GM12874 (cell line): ENCODE results near the gene TRERF1.

Experiments
- TF ChIP-seq, protein P1 (sequence below): IDR thresholded peaks from 2 replicates; pipeline ENCODE4 v1.5.1; 2011; ENCODE audit warnings: low read depth, mild to moderate bottlenecking, control low read depth, low read length, moderate library complexity; ENCODE audit not compliant: insufficient read depth

The TRERF1 gene

GRCh38 chr6:42315991-42316970 lies 135.4 kb downstream of the TRERF1 start:
- TF ChIP-seq, protein P1, sequence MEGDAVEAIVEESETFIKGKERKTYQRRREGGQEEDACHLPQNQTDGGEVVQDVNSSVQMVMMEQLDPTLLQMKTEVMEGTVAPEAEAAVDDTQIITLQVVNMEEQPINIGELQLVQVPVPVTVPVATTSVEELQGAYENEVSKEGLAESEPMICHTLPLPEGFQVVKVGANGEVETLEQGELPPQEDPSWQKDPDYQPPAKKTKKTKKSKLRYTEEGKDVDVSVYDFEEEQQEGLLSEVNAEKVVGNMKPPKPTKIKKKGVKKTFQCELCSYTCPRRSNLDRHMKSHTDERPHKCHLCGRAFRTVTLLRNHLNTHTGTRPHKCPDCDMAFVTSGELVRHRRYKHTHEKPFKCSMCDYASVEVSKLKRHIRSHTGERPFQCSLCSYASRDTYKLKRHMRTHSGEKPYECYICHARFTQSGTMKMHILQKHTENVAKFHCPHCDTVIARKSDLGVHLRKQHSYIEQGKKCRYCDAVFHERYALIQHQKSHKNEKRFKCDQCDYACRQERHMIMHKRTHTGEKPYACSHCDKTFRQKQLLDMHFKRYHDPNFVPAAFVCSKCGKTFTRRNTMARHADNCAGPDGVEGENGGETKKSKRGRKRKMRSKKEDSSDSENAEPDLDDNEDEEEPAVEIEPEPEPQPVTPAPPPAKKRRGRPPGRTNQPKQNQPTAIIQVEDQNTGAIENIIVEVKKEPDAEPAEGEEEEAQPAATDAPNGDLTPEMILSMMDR: no peak

GRCh38 chr6:42315259-42315990 lies 136.3 kb downstream of the TRERF1 start:
- TF ChIP-seq, protein P1: no peak

DNA sequence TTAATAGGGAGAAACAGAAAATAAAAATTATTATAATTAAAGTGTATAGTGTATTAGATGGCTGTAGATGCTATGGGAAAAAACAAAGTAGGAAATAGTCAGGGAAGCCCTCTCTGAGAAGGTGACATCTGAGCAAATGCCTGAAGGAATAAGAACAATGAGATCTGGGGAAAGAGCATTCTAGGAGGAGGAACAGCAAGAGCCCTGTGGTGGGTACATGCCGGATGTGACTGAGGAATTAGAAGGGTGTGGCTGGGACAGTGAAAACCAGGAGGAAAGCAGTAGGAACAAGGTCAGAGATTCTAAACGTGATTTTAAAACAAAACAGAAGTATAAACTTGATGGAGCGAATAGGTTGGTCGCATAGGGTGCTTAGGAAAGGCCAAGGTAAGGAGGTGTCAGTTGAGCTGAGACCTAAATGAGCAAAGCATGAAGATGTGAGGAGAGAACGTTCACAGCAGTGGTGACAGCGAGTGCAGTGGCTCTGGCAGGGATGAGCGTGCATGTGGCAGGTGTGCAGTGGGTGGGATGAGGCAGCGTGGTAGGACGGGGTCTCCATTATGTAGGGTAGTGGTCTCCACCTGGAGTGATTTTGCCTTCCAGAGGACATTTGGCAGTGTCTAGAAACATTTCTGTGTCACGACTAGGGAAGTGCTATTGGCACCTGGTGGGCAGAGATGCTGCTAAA lies 137.0 kb downstream of the TRERF1 start:
- TF ChIP-seq, protein P1: no peak

DNA sequence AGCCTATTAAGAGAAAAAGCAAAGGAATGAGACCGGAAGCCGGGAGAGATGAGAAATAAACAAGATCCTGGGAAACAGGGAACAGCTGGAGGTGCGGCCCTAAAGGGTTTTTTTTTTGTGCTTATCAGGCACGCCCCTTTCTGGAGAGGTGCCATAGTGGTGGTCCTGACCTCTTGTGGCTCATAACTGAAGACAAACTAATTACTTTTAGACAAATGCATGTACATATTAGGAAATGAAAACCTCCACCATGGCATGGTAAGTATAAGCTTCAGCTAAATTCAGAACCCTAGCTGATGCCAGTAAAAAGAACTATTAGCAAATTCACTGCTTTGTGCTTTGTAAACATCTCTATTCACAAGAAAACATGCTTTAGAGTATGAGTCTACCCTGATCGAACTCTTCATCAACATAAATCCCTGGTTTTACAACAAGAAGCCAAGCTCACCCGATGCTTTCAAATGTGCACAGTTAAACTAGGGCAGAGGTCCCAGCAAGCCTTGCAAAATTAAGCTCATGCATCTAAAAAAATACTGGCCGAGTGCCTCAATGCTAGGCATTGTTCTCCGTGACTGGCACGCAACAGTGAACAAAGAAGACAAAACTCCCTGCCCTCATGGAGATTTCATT lies 137.7 kb downstream of the TRERF1 start:
- TF ChIP-seq, protein P1: no peak

- TF ChIP-seq, protein P1: no peak
These were observed 138.7 kb downstream of the TRERF1 start for GRCh38 chr6:42313038-42313437.

GRCh38 chr6:42307141-42307470 lies 144.6 kb downstream of the TRERF1 start:
- TF ChIP-seq, protein P1: no peak
